ENCODE measurements around the gene FES. TPM values are rescaled to one million over a fixed set of nuclear protein-coding genes. Genes with fewer than 3 reads are reported as not detected.

The FES gene
- total RNA-seq, 1 donor from 2014 or later = 13.8 TPM

DNA sequence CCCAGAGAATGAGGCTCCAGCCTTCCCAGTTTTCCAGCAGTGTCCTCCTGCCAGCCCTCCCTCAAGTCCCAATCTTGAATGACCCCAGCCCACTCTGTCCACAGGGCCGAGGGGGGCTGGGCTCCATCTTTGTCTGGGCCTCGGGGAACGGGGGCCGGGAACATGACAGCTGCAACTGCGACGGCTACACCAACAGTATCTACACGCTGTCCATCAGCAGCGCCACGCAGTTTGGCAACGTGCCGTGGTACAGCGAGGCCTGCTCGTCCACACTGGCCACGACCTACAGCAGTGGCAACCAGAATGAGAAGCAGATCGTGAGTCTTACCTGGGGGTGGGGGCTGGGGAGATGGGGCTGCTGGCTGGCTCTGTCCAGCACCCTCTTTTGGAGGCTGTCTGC, 5.6 kb upstream of the FES start:
- H3K4me1 Mint-ChIP-seq (ENCODE audit: low read depth) = peaks cover 13% of the 10 kb centered on the region
- DNase-seq (ENCODE audit: low spot score, unreplicated experiment) = no peak
- peaks cover 23% of the 10 kb centered on the region for H3K36me3 Mint-ChIP-seq (ENCODE audit: insufficient read depth)
- no peaks in the 10 kb centered on the region for H3K27me3 Mint-ChIP-seq
- no peak overlapping the region for H3K4me3 Mint-ChIP-seq (ENCODE audit: low read depth)
- TF ChIP-seq CTCF (IDR thresholded peaks at IDR 0.05; ENCODE audit: unreplicated experiment) = no peak
- no peak overlapping the region for H3K27ac Mint-ChIP-seq
- H3K9me3 Mint-ChIP-seq (ENCODE audit: low read depth) = no peaks in the 10 kb centered on the region

- no peak for DNase-seq (ENCODE audit: low spot score, unreplicated experiment)
- Mint-ChIP-seq H3K4me3 (ENCODE audit: low read depth) (no peak overlapping the region), H3K9me3 (ENCODE audit: low read depth) (no peaks in the 10 kb centered on the region), H3K4me1 (ENCODE audit: low read depth) (peaks cover 5% of the 10 kb centered on the region), H3K27me3 (no peaks in the 10 kb centered on the region), H3K36me3 (ENCODE audit: insufficient read depth) (peaks cover 23% of the 10 kb centered on the region), H3K27ac (no peak overlapping the region)
- TF ChIP-seq CTCF (IDR thresholded peaks at IDR 0.05; ENCODE audit: unreplicated experiment) = no peak
Measured at GRCh38 chr15:90879730-90880366, 4.5 kb upstream of the FES start.

DNA sequence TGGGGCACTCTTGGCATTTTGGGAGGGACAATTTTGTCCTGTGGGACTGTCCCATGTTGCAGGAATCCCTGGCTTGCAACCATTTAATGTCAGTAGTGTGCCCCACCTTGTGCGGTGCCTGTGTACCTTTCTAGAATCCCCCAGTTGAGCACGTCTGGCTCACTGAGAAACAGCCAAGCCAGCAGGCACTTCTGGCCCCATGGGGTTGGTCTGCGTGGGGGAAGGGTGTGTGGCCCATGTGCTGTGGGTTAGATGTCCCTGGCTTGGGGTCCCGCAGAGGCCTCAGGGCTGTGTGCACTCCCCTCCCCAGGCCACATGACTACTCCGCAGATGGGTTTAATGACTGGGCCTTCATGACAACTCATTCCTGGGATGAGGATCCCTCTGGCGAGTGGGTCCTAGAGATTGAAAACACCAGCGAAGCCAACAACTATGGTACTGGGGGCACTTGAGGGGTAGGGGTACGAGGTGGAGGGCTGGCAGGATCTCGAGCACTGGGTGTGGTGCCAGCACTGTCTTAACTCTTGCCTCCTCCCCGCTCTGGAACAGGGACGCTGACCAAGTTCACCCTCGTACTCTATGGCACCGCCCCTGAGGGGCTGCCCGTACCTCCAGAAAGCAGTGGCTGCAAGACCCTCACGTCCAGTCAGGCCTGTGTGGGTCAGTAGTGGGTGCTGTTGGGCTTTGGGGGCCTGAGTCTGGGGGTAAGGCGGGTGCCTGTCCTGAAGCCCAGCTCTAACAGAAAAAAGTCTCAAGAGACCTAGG, 3.7 kb upstream of the FES start:
- Mint-ChIP-seq H3K4me1 (ENCODE audit: low read depth) (peaks cover 2% of the 10 kb centered on the region), H3K27me3 (no peaks in the 10 kb centered on the region)

DNA sequence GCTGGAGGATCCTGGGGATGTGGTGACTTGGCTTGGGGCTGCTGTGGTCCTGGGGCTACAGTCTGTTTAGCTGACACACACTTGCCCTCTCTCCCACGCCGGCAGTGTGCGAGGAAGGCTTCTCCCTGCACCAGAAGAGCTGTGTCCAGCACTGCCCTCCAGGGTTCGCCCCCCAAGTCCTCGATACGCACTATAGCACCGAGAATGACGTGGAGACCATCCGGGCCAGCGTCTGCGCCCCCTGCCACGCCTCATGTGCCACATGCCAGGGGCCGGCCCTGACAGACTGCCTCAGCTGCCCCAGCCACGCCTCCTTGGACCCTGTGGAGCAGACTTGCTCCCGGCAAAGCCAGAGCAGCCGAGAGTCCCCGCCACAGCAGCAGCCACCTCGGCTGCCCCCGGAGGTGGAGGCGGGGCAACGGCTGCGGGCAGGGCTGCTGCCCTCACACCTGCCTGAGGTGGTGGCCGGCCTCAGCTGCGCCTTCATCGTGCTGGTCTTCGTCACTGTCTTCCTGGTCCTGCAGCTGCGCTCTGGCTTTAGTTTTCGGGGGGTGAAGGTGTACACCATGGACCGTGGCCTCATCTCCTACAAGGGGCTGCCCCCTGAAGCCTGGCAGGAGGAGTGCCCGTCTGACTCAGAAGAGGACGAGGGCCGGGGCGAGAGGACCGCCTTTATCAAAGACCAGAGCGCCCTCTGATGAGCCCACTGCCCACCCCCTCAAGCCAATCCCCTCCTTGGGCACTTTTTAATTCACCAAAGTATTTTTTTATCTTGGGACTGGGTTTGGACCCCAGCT, 2.9 kb upstream of the FES start:
- no peak for DNase-seq (ENCODE audit: low spot score, unreplicated experiment)
- H3K27me3 Mint-ChIP-seq = no peaks in the 10 kb centered on the region
- no peak for TF ChIP-seq CTCF (IDR thresholded peaks at IDR 0.05; ENCODE audit: unreplicated experiment)
- H3K9me3 Mint-ChIP-seq (ENCODE audit: low read depth) = no peaks in the 10 kb centered on the region
- H3K4me1 Mint-ChIP-seq (ENCODE audit: low read depth) = peaks cover 4% of the 10 kb centered on the region
- H3K4me3 Mint-ChIP-seq (ENCODE audit: low read depth) = no peak overlapping the region
- H3K36me3 Mint-ChIP-seq (ENCODE audit: insufficient read depth) = peaks cover 21% of the 10 kb centered on the region
- H3K27ac Mint-ChIP-seq = no peak overlapping the region

More for the DNA sequence above, 3.7 kb upstream of the FES start:
- no peak for TF ChIP-seq CTCF (IDR thresholded peaks at IDR 0.05; ENCODE audit: unreplicated experiment)
- no peaks in the 10 kb centered on the region for H3K9me3 Mint-ChIP-seq (ENCODE audit: low read depth)
- DNase-seq (ENCODE audit: low spot score, unreplicated experiment) = no peak
- no peak overlapping the region for H3K4me3 Mint-ChIP-seq (ENCODE audit: low read depth)
- H3K27ac Mint-ChIP-seq = no peak overlapping the region
- H3K36me3 Mint-ChIP-seq (ENCODE audit: insufficient read depth) = peaks cover 23% of the 10 kb centered on the region

GRCh38 chr15:90881978-90882721, 2.2 kb upstream of the FES start:
- Mint-ChIP-seq H3K4me3 (ENCODE audit: low read depth) (no peak overlapping the region), H3K27me3 (no peaks in the 10 kb centered on the region)

More at GRCh38 chr15:90881978-90882721, 2.2 kb upstream of the FES start:
- DNase-seq (ENCODE audit: low spot score, unreplicated experiment) = no peak
- no peak for TF ChIP-seq CTCF (IDR thresholded peaks at IDR 0.05; ENCODE audit: unreplicated experiment)
- Mint-ChIP-seq H3K36me3 (ENCODE audit: insufficient read depth) (peaks cover 15% of the 10 kb centered on the region), H3K9me3 (ENCODE audit: low read depth) (no peaks in the 10 kb centered on the region), H3K27ac (no peak overlapping the region), H3K4me1 (ENCODE audit: low read depth) (peaks cover 4% of the 10 kb centered on the region)

All from progenitor cell of endocrine pancreas (in vitro differentiated cells).